ENCODE data around the gene MLLT11. TPM values are rescaled to one million over a fixed set of nuclear protein-coding genes. Genes with fewer than 3 reads are reported as not detected.
A peak's percentile ranks its signal among the peaks of the same experiment; 100 is the strongest.

Gene MLLT11
- total RNA-seq, 4 donors from 2014 or later: 0.24 to 1.5 (median 1.2) TPM

- TF ChIP-seq CTCF (IDR thresholded peaks at IDR 0.05): no peak
- H3K27me3 ChIP-seq: no peaks in the 10 kb centered on the region
- H3K27ac ChIP-seq: no peak overlapping the region
- H3K9me3 ChIP-seq: no peaks in the 10 kb centered on the region
- 88% methylated on average over 3 of the region's 3 CpGs for WGBS
- H3K4me1 ChIP-seq: peaks cover 15% of the 10 kb centered on the region
- H3K36me3 ChIP-seq: peaks cover 13% of the 10 kb centered on the region
- H3K4me3 ChIP-seq: no peak overlapping the region
- DNase-seq (ENCODE audit: low spot score in 2 of 2): no peak
These were observed 20.7 kb upstream of the MLLT11 start for GRCh38 chr1:151039521-151039920.

- Histone ChIP-seq H3K27me3 (no peaks in the 10 kb centered on the region), H3K27ac (no peak overlapping the region), H3K4me3 (no peak overlapping the region), H3K4me1 (peaks cover 14% of the 10 kb centered on the region), H3K9me3 (no peaks in the 10 kb centered on the region), H3K36me3 (peaks cover 9% of the 10 kb centered on the region)
- 96% methylated on average over 1 of the region's 1 CpG for WGBS
- DNase-seq (ENCODE audit: low spot score in 2 of 2): no peak
- TF ChIP-seq POLR2AphosphoS5 (IDR thresholded peaks at IDR 0.05): no peak
- no peak for TF ChIP-seq POLR2A (IDR thresholded peaks at IDR 0.05)
- no peak for TF ChIP-seq CTCF (IDR thresholded peaks at IDR 0.05)
- no peak for TF ChIP-seq EP300 (IDR thresholded peaks at IDR 0.05)
These were observed 17.0 kb upstream of the MLLT11 start for GRCh38 chr1:151043163-151043562.

GRCh38 chr1:151047591-151047924, 12.6 kb upstream of the MLLT11 start, which contains the start of gene C1orf56:
C1orf56 (plus strand) TSS chr1:151047751; CDS start chr1:151047848, 97 bp downstream.
- no peaks in the 10 kb centered on the region for H3K9me3 ChIP-seq
- TF ChIP-seq CTCF (IDR thresholded peaks at IDR 0.05) (no peak), POLR2A (IDR thresholded peaks at IDR 0.05) (no peak), EP300 (IDR thresholded peaks at IDR 0.05) (no peak), POLR2AphosphoS5 (IDR thresholded peaks at IDR 0.05) (no peak)
- H3K27ac ChIP-seq: peak within 1 kb of the TSS; percentile 90
- H3K4me3 ChIP-seq: peak within 1 kb of the TSS; percentile 83
- peaks cover 16% of the 10 kb centered on the region for H3K36me3 ChIP-seq
- no peaks in the 10 kb centered on the region for H3K27me3 ChIP-seq
- WGBS: 0% methylated on average over 11 of the region's 29 CpGs
- DNase-seq (ENCODE audit: low spot score in 2 of 2): peak in 1 of 2 donors; percentile 83
- H3K4me1 ChIP-seq: peaks cover 25% of the 10 kb centered on the region

GRCh38 chr1:151047925-151048644, 12.1 kb upstream of the MLLT11 start:
- 0% methylated on average over 15 of the region's 48 CpGs for WGBS
- H3K4me1 ChIP-seq: peaks cover 25% of the 10 kb centered on the region
- H3K9me3 ChIP-seq: no peaks in the 10 kb centered on the region
- H3K27ac ChIP-seq: peak overlapping the region; percentile 90
- H3K36me3 ChIP-seq: peaks cover 22% of the 10 kb centered on the region
- no peak for TF ChIP-seq EP300 (IDR thresholded peaks at IDR 0.05)
- peak in 2 of 3 donors; percentile 8 to 46 for TF ChIP-seq POLR2AphosphoS5 (IDR thresholded peaks at IDR 0.05)
- TF ChIP-seq POLR2A (IDR thresholded peaks at IDR 0.05): no peak
- no peak for TF ChIP-seq CTCF (IDR thresholded peaks at IDR 0.05)
- H3K27me3 ChIP-seq: no peaks in the 10 kb centered on the region
- peak; percentile 84 to 88 for DNase-seq (ENCODE audit: low spot score in 2 of 2)
- H3K4me3 ChIP-seq: peak overlapping the region; percentile 83

- TF ChIP-seq CTCF (IDR thresholded peaks at IDR 0.05) (peak in 1 of 2 donors; percentile 39), POLR2AphosphoS5 (IDR thresholded peaks at IDR 0.05) (no peak)
- no peaks in the 10 kb centered on the region for H3K9me3 ChIP-seq
- no peaks in the 10 kb centered on the region for H3K27me3 ChIP-seq
- peak overlapping the region; percentile 83 for H3K4me3 ChIP-seq
- H3K36me3 ChIP-seq: peaks cover 23% of the 10 kb centered on the region
- H3K4me1 ChIP-seq: peaks cover 25% of the 10 kb centered on the region
- DNase-seq (ENCODE audit: low spot score in 2 of 2): no peak
- WGBS: 4% methylated on average over 2 of the region's 3 CpGs
- peak overlapping the region; percentile 90 for H3K27ac ChIP-seq
These were observed 11.6 kb upstream of the MLLT11 start for GRCh38 chr1:151048645-151049032.

All from suprapubic skin (tissue), 4 donors.